ENCODE measurements around the gene SPAG16.

SPAG16 gene

GRCh38 chr2:213252206-213252605 lies 32.1 kb upstream of the SPAG16 start (continued):
- no peak for TF ChIP-seq CSRNP3 (CRISPR knock-in tag; IDR thresholded peaks at IDR 0.05)
- TF ChIP-seq CREB5 (CRISPR knock-in tag; IDR thresholded peaks at IDR 0.05; ENCODE audit: low read depth), result no peak

- no peak for TF ChIP-seq ZNF70 (CRISPR knock-in tag; IDR thresholded peaks at IDR 0.05)
- TF ChIP-seq POU6F1 (CRISPR knock-in tag; IDR thresholded peaks at IDR 0.05; ENCODE audit: borderline replicate concordance, low read depth), result no peak
- TF ChIP-seq TOX (CRISPR knock-in tag; IDR thresholded peaks at IDR 0.05; ENCODE audit: borderline replicate concordance), result no peak
- no peak for ATAC-seq
These were observed 31.1 kb upstream of the SPAG16 start for GRCh38 chr2:213253162-213253561.

- TF ChIP-seq ZFP3 (CRISPR knock-in tag; IDR thresholded peaks at IDR 0.05), result no peak
- no peak for TF ChIP-seq CSRNP3 (CRISPR knock-in tag; IDR thresholded peaks at IDR 0.05)
- no peak for TF ChIP-seq ZFP30 (CRISPR knock-in tag; IDR thresholded peaks at IDR 0.05)
- TF ChIP-seq TSHZ2 (CRISPR knock-in tag; IDR thresholded peaks at IDR 0.05), result no peak
- no peak for ATAC-seq
These were observed 25.0 kb upstream of the SPAG16 start for GRCh38 chr2:213259266-213259665.

- no peak for TF ChIP-seq GLIS3 (CRISPR knock-in tag; IDR thresholded peaks at IDR 0.05)
- peak; percentile 75 for TF ChIP-seq ZFP3 (CRISPR knock-in tag; IDR thresholded peaks at IDR 0.05)
- peak; percentile 96 for TF ChIP-seq ISL1 (CRISPR knock-in tag; IDR thresholded peaks at IDR 0.05)
- peak; percentile 53; the same call in 1 of the 3 replicates for ATAC-seq
These were observed 23.0 kb upstream of the SPAG16 start for GRCh38 chr2:213261237-213261636.

- TF ChIP-seq TCF4 (CRISPR knock-in tag; IDR thresholded peaks at IDR 0.05; ENCODE audit: borderline replicate concordance) (peak; percentile 50; the same call in 1 of the 2 replicates), OSR1 (CRISPR knock-in tag; IDR thresholded peaks at IDR 0.05) (no peak)
- no peak for ATAC-seq
These were observed 22.5 kb upstream of the SPAG16 start for GRCh38 chr2:213261715-213262114.

- ATAC-seq, result no peak
- TF ChIP-seq SNAI2 (CRISPR knock-in tag; IDR thresholded peaks at IDR 0.05), result no peak
- no peak for TF ChIP-seq ESRRG (CRISPR knock-in tag; IDR thresholded peaks at IDR 0.05)
- TF ChIP-seq ARNTL (CRISPR knock-in tag; IDR thresholded peaks at IDR 0.05; ENCODE audit: borderline replicate concordance, low read depth), result no peak
- TF ChIP-seq TOX (CRISPR knock-in tag; IDR thresholded peaks at IDR 0.05; ENCODE audit: borderline replicate concordance), result no peak
- TF ChIP-seq CSRNP3 (CRISPR knock-in tag; IDR thresholded peaks at IDR 0.05), result no peak
- TF ChIP-seq PATZ1 (CRISPR knock-in tag; IDR thresholded peaks at IDR 0.05; ENCODE audit: borderline replicate concordance), result no peak
- no peak for TF ChIP-seq TSHZ2 (CRISPR knock-in tag; IDR thresholded peaks at IDR 0.05)
- TF ChIP-seq ISL1 (CRISPR knock-in tag; IDR thresholded peaks at IDR 0.05), result no peak
- TF ChIP-seq RARB (CRISPR knock-in tag; IDR thresholded peaks at IDR 0.05), result no peak
These were observed 18.6 kb upstream of the SPAG16 start for GRCh38 chr2:213265679-213266078.
